Measurements from ENCODE around the gene ARHGEF3.
"Not testable (repeated sequence)": the region's sequence is repeated elsewhere in the genome, so short reads cannot be mapped to it uniquely, and the experiment has no call there.

The ARHGEF3 gene

GRCh38 chr3:56700151-56700550, 101.6 kb downstream of the ARHGEF3 start:
- no peak overlapping the region for H3K27ac Mint-ChIP-seq
- ATAC-seq (replicated peaks) (no peak), DNase-seq (no peak)
- H3K4me3 Mint-ChIP-seq, result no peak overlapping the region
- no peaks in the 10 kb centered on the region for H3K9me3 Mint-ChIP-seq
- no peaks in the 10 kb centered on the region for H3K27me3 Mint-ChIP-seq
- H3K4me1 Mint-ChIP-seq (ENCODE audit: low read depth in 2 of 2), result peaks cover 18 to 28% of the 10 kb centered on the region in 2 donors
- H3K36me3 Mint-ChIP-seq (ENCODE audit: insufficient read depth), result peaks cover 3% of the 10 kb centered on the region

DNA sequence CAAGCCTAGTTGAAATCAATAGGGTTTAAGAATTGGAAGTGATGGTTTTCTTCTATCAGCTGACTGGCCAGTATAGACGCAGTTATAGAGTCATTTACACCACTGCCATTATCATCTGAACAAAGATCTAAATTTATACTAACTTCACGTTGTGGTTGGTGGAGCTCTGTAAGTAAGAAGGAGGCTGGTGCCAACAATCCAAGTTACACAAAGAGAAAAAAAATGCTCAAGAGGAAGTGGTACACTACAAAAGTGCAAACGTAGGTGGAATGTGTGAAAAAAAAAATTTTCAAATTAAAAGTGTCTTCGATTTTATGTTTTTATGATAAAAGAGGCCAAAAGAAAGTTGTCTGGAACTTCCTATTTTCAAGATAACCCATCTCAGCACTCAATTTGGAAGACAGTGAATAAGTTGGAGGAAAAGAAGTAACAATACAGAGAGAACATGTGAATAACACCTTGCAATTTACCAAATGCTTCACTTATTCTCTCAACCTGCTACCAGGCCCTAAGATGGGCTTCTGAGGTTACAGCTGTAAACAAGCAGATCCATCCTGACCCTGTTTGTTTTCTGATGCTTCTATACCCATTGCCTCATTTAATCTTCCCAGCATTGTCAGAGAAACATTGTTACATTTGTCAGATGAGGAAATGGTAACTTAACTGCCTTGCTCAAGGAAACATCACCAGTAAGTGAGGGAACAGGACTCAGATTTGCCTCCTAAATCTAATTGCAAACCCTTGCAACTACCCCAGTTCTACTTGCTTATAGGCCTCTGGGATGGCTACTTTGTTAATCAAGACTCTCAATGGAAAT, 106.7 kb downstream of the ARHGEF3 start:
- Mint-ChIP-seq H3K27ac (peak overlapping the region; percentile 39 to 50), H3K36me3 (ENCODE audit: insufficient read depth) (peaks cover 3% of the 10 kb centered on the region), H3K4me3 (peak overlapping the region; percentile 67 to 85), H3K4me1 (ENCODE audit: low read depth in 2 of 2) (peaks cover 32 to 43% of the 10 kb centered on the region in 2 donors), H3K27me3 (no peaks in the 10 kb centered on the region), H3K9me3 (no peaks in the 10 kb centered on the region)
- no peak for DNase-seq
- peak; percentile 81 for ATAC-seq (replicated peaks)

- no peak for DNase-seq
- Mint-ChIP-seq H3K4me1 (ENCODE audit: low read depth in 2 of 2) (peaks cover 32 to 43% of the 10 kb centered on the region in 2 donors), H3K4me3 (peak overlapping the region; percentile 67 to 85), H3K9me3 (no peaks in the 10 kb centered on the region), H3K27ac (peak overlapping the region; percentile 39 to 50), H3K36me3 (ENCODE audit: insufficient read depth) (peaks cover 3% of the 10 kb centered on the region), H3K27me3 (no peaks in the 10 kb centered on the region)
- ATAC-seq (replicated peaks), result no peak
Observed at GRCh38 chr3:56693750-56694149, 108.0 kb downstream of the ARHGEF3 start.

DNA sequence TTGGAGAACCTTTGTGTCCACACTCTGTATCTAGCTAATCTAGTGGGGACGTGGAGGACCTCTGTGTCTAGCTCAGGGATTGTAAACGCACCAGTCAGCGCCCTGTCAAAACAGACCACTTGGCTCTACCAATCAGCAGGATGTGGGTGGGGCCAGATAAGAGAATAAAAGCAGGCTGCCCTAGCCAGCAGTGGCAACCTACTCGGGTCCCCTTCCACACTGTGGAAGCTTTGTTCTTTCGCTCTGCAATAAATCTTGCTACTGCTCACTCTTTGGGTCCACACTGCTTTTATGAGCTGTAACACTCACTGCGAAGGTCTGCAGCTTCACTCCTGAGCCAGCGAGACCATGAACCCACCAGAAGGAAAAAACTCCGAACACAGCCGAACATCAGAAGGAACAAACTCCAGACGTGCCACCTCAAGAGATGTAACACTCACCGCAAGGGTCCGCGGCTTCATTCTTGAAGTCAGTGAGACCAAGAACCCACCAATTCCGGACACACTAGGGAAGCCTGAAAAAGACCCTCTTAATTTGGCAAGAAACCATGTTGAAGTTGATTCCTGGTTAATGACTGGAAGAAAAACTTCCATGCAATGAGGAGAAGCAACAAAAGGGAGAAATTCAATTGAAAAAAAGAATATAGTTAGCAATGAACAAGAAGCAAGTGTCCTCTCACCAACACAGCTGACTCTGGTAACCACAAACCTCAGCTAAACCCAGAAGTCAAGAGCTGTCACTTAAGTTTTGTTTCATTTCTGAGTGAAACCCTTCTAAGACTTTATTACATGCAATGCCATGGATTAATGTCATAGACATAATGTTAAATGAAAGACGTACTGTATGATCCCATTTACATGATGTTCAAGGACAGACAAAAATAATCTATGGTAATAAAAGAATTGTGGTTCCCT, 109.0 kb downstream of the ARHGEF3 start:
- DNase-seq (peak; percentile 20 to 45 (median 30)), ATAC-seq (replicated peaks) (peak; percentile 83)
- Mint-ChIP-seq H3K27ac (peak overlapping the region; percentile 39 to 50), H3K4me3 (peak overlapping the region; percentile 67 to 85), H3K4me1 (ENCODE audit: low read depth in 2 of 2) (peaks cover 32 to 43% of the 10 kb centered on the region in 2 donors)
- H3K36me3 Mint-ChIP-seq (ENCODE audit: insufficient read depth); H3K9me3 Mint-ChIP-seq; H3K27me3 Mint-ChIP-seq: not testable (repeated sequence)

GRCh38 chr3:56692001-56692365, 109.8 kb downstream of the ARHGEF3 start:
- H3K27me3 Mint-ChIP-seq; ATAC-seq (replicated peaks); H3K36me3 Mint-ChIP-seq (ENCODE audit: insufficient read depth); H3K9me3 Mint-ChIP-seq; DNase-seq: not testable (repeated sequence)
- peak overlapping the region in 1 of 2 donors; percentile 85 for H3K4me3 Mint-ChIP-seq
- H3K4me1 Mint-ChIP-seq (ENCODE audit: low read depth in 2 of 2), result peaks cover 32 to 43% of the 10 kb centered on the region in 2 donors
- peak overlapping the region in 1 of 2 donors; percentile 39 for H3K27ac Mint-ChIP-seq

GRCh38 chr3:56691165-56692000, 110.4 kb downstream of the ARHGEF3 start:
- H3K4me3 Mint-ChIP-seq, result no peak overlapping the region
- DNase-seq, result no peak
- H3K9me3 Mint-ChIP-seq, result no peaks in the 10 kb centered on the region
- no peak for ATAC-seq (replicated peaks)
- no peaks in the 10 kb centered on the region for H3K27me3 Mint-ChIP-seq
- no peak overlapping the region for H3K27ac Mint-ChIP-seq
- no peaks in the 10 kb centered on the region for H3K36me3 Mint-ChIP-seq (ENCODE audit: insufficient read depth)
- H3K4me1 Mint-ChIP-seq (ENCODE audit: low read depth in 2 of 2), result peaks cover 32 to 38% of the 10 kb centered on the region in 2 donors

- no peaks in the 10 kb centered on the region for H3K9me3 Mint-ChIP-seq
- H3K27me3 Mint-ChIP-seq, result no peaks in the 10 kb centered on the region
- peaks cover 17 to 20% of the 10 kb centered on the region in 2 donors for H3K4me1 Mint-ChIP-seq (ENCODE audit: low read depth in 2 of 2)
Observed at GRCh38 chr3:56689303-56689702, 112.4 kb downstream of the ARHGEF3 start.

GRCh38 chr3:56688191-56688590, 113.6 kb downstream of the ARHGEF3 start:
- peaks cover 11% of the 10 kb centered on the region for H3K36me3 Mint-ChIP-seq (ENCODE audit: insufficient read depth)
- H3K4me1 Mint-ChIP-seq (ENCODE audit: low read depth in 2 of 2), result peaks cover 10 to 14% of the 10 kb centered on the region in 2 donors
- ATAC-seq (replicated peaks) (no peak), DNase-seq (no peak)
- H3K27me3 Mint-ChIP-seq, result no peaks in the 10 kb centered on the region
- H3K9me3 Mint-ChIP-seq, result no peaks in the 10 kb centered on the region
- no peak overlapping the region for H3K27ac Mint-ChIP-seq
- no peak overlapping the region for H3K4me3 Mint-ChIP-seq

More at GRCh38 chr3:56689303-56689702, 112.4 kb downstream of the ARHGEF3 start:
- no peak for ATAC-seq (replicated peaks)
- Mint-ChIP-seq H3K4me3 (no peak overlapping the region), H3K36me3 (ENCODE audit: insufficient read depth) (peaks cover 3% of the 10 kb centered on the region), H3K27ac (no peak overlapping the region)
- DNase-seq, result no peak

DNA sequence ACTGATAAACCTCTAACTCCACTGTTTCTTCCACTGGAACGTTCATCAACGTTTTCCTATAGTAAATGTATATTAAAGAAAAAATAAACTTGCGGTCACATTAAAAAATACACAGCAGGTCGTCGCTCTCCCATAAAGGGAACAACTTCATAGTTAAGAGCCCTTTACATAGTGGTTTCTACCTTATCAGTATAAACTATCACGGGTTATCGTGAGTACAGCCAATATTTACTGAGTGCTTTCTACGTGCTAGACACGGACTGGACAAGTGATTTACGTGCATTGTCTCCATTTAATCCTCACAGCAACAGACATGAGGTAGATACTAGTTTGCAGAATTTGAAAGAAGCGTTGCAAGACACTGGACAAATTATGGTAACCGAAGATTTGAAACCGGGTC, 117.7 kb downstream of the ARHGEF3 start:
- H3K27me3 Mint-ChIP-seq, result no peaks in the 10 kb centered on the region
- H3K4me3 Mint-ChIP-seq, result peak overlapping the region; percentile 93 to 97
- H3K36me3 Mint-ChIP-seq (ENCODE audit: insufficient read depth), result peaks cover 36% of the 10 kb centered on the region
- DNase-seq (no peak), ATAC-seq (replicated peaks) (no peak)
- H3K27ac Mint-ChIP-seq, result peak overlapping the region; percentile 97 to 99
- peaks cover 12 to 31% of the 10 kb centered on the region in 2 donors for H3K4me1 Mint-ChIP-seq (ENCODE audit: low read depth in 2 of 2)
- H3K9me3 Mint-ChIP-seq, result no peaks in the 10 kb centered on the region

DNA sequence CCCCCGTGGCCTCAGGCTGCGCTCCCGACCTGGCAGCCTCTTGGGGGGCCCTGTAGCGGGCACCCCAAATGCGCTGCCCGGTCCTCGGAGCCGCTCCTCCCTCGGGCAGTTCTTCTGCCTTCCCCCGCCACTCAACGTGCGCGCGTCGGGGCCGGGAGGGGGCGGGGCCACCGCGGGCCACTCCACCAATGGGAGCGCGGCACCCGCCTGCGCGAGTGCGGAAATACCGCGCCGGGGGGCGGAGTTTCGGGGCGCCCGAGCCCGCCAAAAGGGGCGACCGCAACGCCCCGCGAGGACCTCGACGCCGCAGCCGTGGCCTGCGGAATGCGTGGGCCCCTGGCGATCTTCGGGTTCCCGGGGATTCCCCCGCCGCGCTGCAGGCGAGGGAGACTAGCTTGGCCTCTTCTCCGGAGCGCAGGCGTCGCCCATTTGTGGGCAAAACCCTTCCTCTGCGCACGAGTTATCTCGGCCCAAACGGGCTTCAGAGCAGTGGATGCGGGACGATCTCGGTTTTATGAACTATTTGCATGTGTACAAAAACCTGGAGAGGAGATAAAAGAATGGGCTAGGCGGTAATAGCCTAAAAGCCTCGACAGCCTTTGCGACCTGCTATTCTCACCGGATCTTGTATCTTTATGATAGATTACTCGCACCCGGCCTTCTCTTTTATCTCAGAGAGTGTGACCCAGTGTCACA, 118.5 kb downstream of the ARHGEF3 start, which contains the start of gene TASOR:
Gene TASOR (minus strand): TSS at position 144 of the 696 bp plus-strand sequence. CDS start 259 bp downstream, outside the sequence.
- peak within 1 kb of the TSS; percentile 97 to 99 for H3K27ac Mint-ChIP-seq
- no peaks in the 10 kb centered on the region for H3K27me3 Mint-ChIP-seq
- H3K4me1 Mint-ChIP-seq (ENCODE audit: low read depth in 2 of 2), result peaks cover 18 to 39% of the 10 kb centered on the region in 2 donors
- H3K9me3 Mint-ChIP-seq, result no peaks in the 10 kb centered on the region
- H3K36me3 Mint-ChIP-seq (ENCODE audit: insufficient read depth), result peaks cover 37% of the 10 kb centered on the region
- ATAC-seq (replicated peaks) (peak; percentile 85), DNase-seq (peak; percentile 80 to 86 (median 82))
- H3K4me3 Mint-ChIP-seq, result peak within 1 kb of the TSS; percentile 93 to 97

- H3K4me3 Mint-ChIP-seq, result peak overlapping the region; percentile 93 to 97
- H3K4me1 Mint-ChIP-seq (ENCODE audit: low read depth in 2 of 2), result peaks cover 21 to 44% of the 10 kb centered on the region in 2 donors
- peak; percentile 67 for ATAC-seq (replicated peaks)
- H3K27me3 Mint-ChIP-seq, result no peaks in the 10 kb centered on the region
- H3K9me3 Mint-ChIP-seq, result no peaks in the 10 kb centered on the region
- DNase-seq, result peak; percentile 64 to 72 (median 67)
- peaks cover 44% of the 10 kb centered on the region for H3K36me3 Mint-ChIP-seq (ENCODE audit: insufficient read depth)
- peak overlapping the region; percentile 97 to 99 for H3K27ac Mint-ChIP-seq
Observed at GRCh38 chr3:56682462-56683121, 119.2 kb downstream of the ARHGEF3 start.

DNA sequence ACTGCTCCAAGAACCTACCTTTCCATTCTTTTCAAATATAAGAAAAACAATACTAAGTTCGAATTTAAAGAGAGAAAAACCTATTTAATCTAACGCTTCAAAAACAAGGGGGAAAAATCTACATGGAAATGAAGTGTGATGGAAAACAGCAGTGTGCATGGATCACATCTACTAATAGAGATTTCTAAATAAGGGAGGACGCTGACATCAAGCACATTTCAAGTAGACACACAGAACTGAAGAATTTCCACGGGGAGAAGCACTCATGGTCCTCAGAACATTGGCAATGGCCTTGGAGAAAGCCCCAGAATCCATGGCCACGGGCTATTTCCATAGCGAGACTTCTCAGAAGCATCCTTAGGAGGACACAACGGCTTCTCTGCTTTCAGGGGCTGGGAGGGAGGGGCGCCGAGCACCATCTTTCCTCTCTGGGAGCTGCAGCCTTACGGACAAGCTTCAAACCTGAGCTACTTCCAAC, 119.7 kb downstream of the ARHGEF3 start:
- H3K4me3 Mint-ChIP-seq, result peak overlapping the region; percentile 93 to 97
- peak overlapping the region; percentile 97 to 99 for H3K27ac Mint-ChIP-seq
- H3K27me3 Mint-ChIP-seq, result no peaks in the 10 kb centered on the region
- H3K36me3 Mint-ChIP-seq (ENCODE audit: insufficient read depth), result peaks cover 45% of the 10 kb centered on the region
- DNase-seq (no peak), ATAC-seq (replicated peaks) (no peak)
- no peaks in the 10 kb centered on the region for H3K9me3 Mint-ChIP-seq
- peaks cover 23 to 49% of the 10 kb centered on the region in 2 donors for H3K4me1 Mint-ChIP-seq (ENCODE audit: low read depth in 2 of 2)
